DND-41 (cell line): ENCODE data around the gene JCHAIN.

Experiments
- ATAC-seq: fragments of 200-7000 bp; cut with Tn5 transposase; 3 replicates; pipeline ENCODE4 v1.9.1; 2021; ENCODE audit warnings: low read depth; ENCODE audit not compliant: insufficient read depth
- DNase-seq: peaks from one replicate; pipeline ENCODE4 v3.0.0-alpha.2; 2020
- H2AFZ ChIP-seq: 2 replicates; pipeline ENCODE4 v1.6.0; 2012; ENCODE audit warnings: low read depth, low read length
- H3K27ac ChIP-seq: 2 replicates; pipeline ENCODE4 v1.5.1; 2012; ENCODE audit warnings: low read length, inconsistent platforms
- H3K27me3 ChIP-seq: fragments of 200-600 bp; sonication (generic); 2 replicates; pipeline ENCODE4 v1.6.0; 2012; ENCODE audit warnings: low read length, mild to moderate bottlenecking, inconsistent platforms; ENCODE audit not compliant: insufficient read depth, poor library complexity
- H3K36me3 ChIP-seq: 2 replicates; pipeline ENCODE4 v1.5.1; 2012; ENCODE audit warnings: low read length, inconsistent platforms; ENCODE audit not compliant: insufficient read depth
- H3K4me1 ChIP-seq: 2 replicates; pipeline ENCODE4 v1.5.1; 2012; ENCODE audit warnings: mild to moderate bottlenecking, low read length; ENCODE audit not compliant: insufficient read depth
- H3K4me2 ChIP-seq: 2 replicates; pipeline ENCODE4 v1.6.0; 2012; ENCODE audit warnings: mild to moderate bottlenecking, moderate library complexity, low read length, inconsistent platforms; ENCODE audit not compliant: insufficient read depth
- H3K4me3 ChIP-seq, 2 experiments: fragments of 200-600 bp in 1 of 2; shearing (Covaris generic) in 1 of 2; 2 replicates each; pipeline ENCODE4 v1.5.1; 2012 to 2016; ENCODE audit warnings: inconsistent platforms in 2 of 2, low read length in 2 of 2, mild to moderate bottlenecking in 2 of 2, low read depth in 1 of 2, moderate library complexity in 1 of 2
- H3K79me2 ChIP-seq: 2 replicates; pipeline ENCODE4 v1.6.0; 2012; ENCODE audit warnings: low read length, inconsistent platforms; ENCODE audit not compliant: insufficient read depth
- H3K9ac ChIP-seq: 2 replicates; pipeline ENCODE4 v1.6.0; 2012; ENCODE audit warnings: low read depth, mild to moderate bottlenecking, inconsistent platforms, low read length, moderate library complexity
- H3K9me3 ChIP-seq: 2 replicates; pipeline ENCODE4 v1.5.1; 2012; ENCODE audit warnings: low read length, moderate library complexity, mild to moderate bottlenecking, inconsistent platforms; ENCODE audit not compliant: insufficient read depth, severe bottlenecking
- H4K20me1 ChIP-seq: 2 replicates; pipeline ENCODE4 v1.6.0; 2012; ENCODE audit warnings: low read length; ENCODE audit not compliant: insufficient read depth
- CTCF ChIP-seq: IDR thresholded peaks from 2 replicates; pipeline ENCODE4 v1.5.1; 2012; ENCODE audit warnings: borderline replicate concordance, low read length, moderate library complexity, mild to moderate bottlenecking; ENCODE audit not compliant: poor library complexity, severe bottlenecking; ENCODE audit errors: extremely low read depth
- EZH2 ChIP-seq: IDR thresholded peaks from 3 replicates; pipeline ENCODE4 v1.6.1; 2012; ENCODE audit warnings: borderline replicate concordance, low read depth, mild to moderate bottlenecking, moderate library complexity, low read length, inconsistent platforms; ENCODE audit not compliant: severe bottlenecking

Gene JCHAIN

GRCh38 chr4:70711599-70711998 lies 45.3 kb upstream of the JCHAIN start:
- Histone ChIP-seq H3K36me3 (peaks cover under 1% of the 10 kb centered on the region), H3K9me3 (no peaks in the 10 kb centered on the region), H3K4me1 (peaks cover 67% of the 10 kb centered on the region), H4K20me1 (peaks cover 6% of the 10 kb centered on the region; the same call in 1 of the 2 replicates), H3K79me2 (peaks cover 100% of the 10 kb centered on the region), H3K27ac (peak overlapping the region; percentile 46), H3K4me3 (no peak overlapping the region), H3K4me2 (peak overlapping the region; percentile 10; the same call in 1 of the 2 replicates), H3K27me3 (no peaks in the 10 kb centered on the region), H3K9ac (no peak overlapping the region), H2AFZ (no peak overlapping the region)
- no peak for ATAC-seq
- TF ChIP-seq EZH2 = no peak
- no peak for TF ChIP-seq CTCF
- DNase-seq = no peak

- Histone ChIP-seq H3K4me1 (peaks cover 71% of the 10 kb centered on the region), H3K79me2 (peaks cover 100% of the 10 kb centered on the region), H3K27me3 (no peaks in the 10 kb centered on the region), H3K27ac (peak overlapping the region; percentile 8; the same call in 1 of the 2 replicates), H3K9me3 (no peaks in the 10 kb centered on the region), H3K4me3 (no peak overlapping the region), H3K36me3 (peaks cover 6% of the 10 kb centered on the region), H3K9ac (no peak overlapping the region), H2AFZ (no peak overlapping the region), H4K20me1 (peaks cover 6% of the 10 kb centered on the region; the same call in 1 of the 2 replicates), H3K4me2 (peak overlapping the region; percentile 10; the same call in 1 of the 2 replicates)
- ATAC-seq (no peak), DNase-seq (no peak)
- no peak for TF ChIP-seq CTCF
- no peak for TF ChIP-seq EZH2
These were observed 43.4 kb upstream of the JCHAIN start for GRCh38 chr4:70709611-70710205.

DNA sequence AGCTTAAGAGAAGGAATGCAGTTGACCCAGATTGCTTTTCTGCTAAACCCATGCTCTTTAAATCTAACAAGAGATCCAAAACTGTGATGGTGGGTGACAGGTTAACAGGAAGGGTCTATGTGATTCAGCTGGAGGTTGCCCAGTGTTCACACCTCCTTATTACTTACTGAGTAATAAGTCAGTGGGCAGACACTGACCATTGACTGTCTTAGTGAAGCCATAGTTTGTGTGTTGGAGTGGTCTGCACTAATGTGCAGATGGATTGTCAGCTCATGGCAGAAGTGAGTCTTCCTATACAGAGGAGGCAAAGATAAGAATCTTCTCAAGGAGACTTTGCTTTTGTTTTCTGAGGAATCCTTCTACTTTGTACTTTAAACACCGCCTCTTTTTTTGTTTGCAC lies 40.2 kb upstream of the JCHAIN start:
- peak overlapping the region; percentile 49 to 92; a peak in 3 of 4 replicates for H3K4me3 ChIP-seq
- ATAC-seq = no peak
- H3K4me1 ChIP-seq = peaks cover 63% of the 10 kb centered on the region
- H3K9ac ChIP-seq = peak overlapping the region; percentile 63
- H3K9me3 ChIP-seq = no peaks in the 10 kb centered on the region
- 0 out of 2 replicates have a peak overlapping the region, but pooled peaks have one; percentile 78 for H2AFZ ChIP-seq
- peak overlapping the region; percentile 79 for H3K4me2 ChIP-seq
- no peak for DNase-seq
- peaks cover 2% of the 10 kb centered on the region; the same call in 1 of the 2 replicates for H4K20me1 ChIP-seq
- TF ChIP-seq EZH2 = no peak
- TF ChIP-seq CTCF = no peak
- peaks cover 6% of the 10 kb centered on the region for H3K36me3 ChIP-seq
- peaks cover 90% of the 10 kb centered on the region for H3K79me2 ChIP-seq
- no peaks in the 10 kb centered on the region for H3K27me3 ChIP-seq
- peak overlapping the region; percentile 90 for H3K27ac ChIP-seq

- DNase-seq (no peak), ATAC-seq (no peak)
- H3K4me1 ChIP-seq = peaks cover 58% of the 10 kb centered on the region
- H3K9ac ChIP-seq = peak overlapping the region; percentile 63
- no peaks in the 10 kb centered on the region for H3K27me3 ChIP-seq
- H3K36me3 ChIP-seq = peaks cover 6% of the 10 kb centered on the region
- H3K79me2 ChIP-seq = peaks cover 85% of the 10 kb centered on the region
- peak overlapping the region; percentile 78 for H2AFZ ChIP-seq
- TF ChIP-seq CTCF = no peak
- no peak for TF ChIP-seq EZH2
- H3K4me3 ChIP-seq = peak overlapping the region; percentile 49 to 92
- no peaks in the 10 kb centered on the region for H3K9me3 ChIP-seq
- H4K20me1 ChIP-seq = peaks cover 2% of the 10 kb centered on the region; the same call in 1 of the 2 replicates
- H3K4me2 ChIP-seq = peak overlapping the region; percentile 79
- peak overlapping the region; percentile 90 for H3K27ac ChIP-seq
These were observed 39.7 kb upstream of the JCHAIN start for GRCh38 chr4:70706044-70706461.
